GM21529 (cell line): ENCODE data around the gene RASGRP4.
"Not testable (repeated sequence)": the region's sequence is repeated elsewhere in the genome, so short reads cannot be mapped to it uniquely, and the experiment has no call there.

Source experiments
- ATAC-seq: cut with Tn5 transposase; IDR thresholded peaks from one replicate; pipeline ENCODE4 v1.9.1; 2021; ENCODE audit not compliant: unreplicated experiment

Gene RASGRP4

DNA sequence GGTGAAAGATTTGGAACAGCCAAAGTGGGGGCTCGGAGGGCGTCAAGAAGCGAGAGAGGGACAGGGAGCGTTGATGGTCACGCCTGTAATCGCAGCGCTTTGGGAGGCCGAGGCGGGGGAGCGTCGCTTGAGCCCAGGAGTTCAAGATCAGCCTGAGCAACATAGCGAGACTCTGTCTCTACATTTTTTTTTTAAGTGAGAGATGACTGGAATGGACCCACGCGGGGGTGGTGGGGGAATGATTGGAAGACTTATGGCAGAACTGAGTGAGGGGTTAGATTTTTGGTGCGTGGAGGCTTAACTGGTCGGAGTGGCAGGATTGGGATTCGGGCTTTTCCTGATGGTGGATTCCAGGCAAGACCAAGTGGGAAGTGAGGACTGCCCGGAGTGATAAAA is 50.9 kb downstream of the RASGRP4 start:
- no peak for ATAC-seq

DNA sequence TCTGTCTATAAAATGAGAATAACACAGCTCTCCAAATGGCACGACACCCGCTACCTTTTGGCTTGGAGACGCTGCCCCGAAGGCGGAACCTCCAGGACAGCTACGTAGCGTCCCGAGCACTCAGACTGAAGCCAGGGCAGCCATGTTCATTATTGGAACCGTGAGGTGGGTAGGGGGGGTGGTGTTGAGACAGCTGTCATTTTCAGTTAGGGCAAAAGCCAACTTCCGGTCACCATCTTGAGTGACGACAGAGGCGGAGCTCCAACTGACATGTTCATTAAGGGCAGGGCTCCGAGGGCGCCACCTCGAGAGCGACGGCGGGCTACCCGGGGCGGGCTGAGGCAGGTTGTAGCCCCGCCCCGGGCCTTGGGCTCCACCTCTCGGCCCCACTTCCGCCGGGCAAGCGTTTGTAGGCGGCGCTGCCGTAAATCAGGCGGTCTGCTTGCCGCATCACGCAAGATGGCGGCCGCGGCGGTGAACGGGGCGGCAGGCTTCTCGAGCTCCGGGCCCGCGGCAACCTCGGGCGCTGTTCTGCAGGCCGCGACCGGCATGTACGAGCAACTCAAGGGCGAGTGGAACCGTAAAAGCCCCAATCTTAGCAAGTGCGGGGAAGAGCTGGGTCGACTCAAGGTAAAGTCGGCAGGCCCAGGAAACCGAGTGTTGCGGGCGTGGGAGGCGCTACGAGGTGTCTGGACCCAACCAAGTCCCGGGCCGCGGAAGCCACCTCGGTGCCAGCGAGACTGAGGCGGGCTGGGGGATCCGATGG is 51.5 kb downstream of the RASGRP4 start, which contains the start of gene PSMD8:
PSMD8 (plus strand) TSS at position 240 of the 766 bp plus-strand sequence; CDS start at position 271, 31 bp downstream.
- peak; percentile 93 for ATAC-seq

DNA sequence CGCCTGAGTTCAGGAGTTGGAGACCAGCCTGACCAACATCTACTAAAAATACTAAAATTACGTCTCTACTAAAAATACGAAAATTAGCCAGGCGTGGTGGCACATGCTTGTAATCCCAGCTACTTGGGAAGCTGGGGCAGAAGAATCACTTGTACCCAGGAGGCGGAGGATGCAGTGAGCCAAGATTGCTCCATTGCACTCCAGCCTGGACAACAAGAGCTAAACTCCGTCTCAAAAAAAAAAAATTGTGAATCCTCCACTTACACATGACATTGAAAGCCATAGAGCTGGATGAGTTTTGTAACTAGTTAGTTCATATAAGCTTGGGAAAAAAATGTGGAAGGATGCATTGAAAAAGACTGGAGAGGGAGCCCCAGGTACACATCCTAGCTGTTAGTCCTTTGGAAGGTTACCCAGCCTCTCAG is 52.1 kb downstream of the RASGRP4 start:
- ATAC-seq, result no peak

DNA sequence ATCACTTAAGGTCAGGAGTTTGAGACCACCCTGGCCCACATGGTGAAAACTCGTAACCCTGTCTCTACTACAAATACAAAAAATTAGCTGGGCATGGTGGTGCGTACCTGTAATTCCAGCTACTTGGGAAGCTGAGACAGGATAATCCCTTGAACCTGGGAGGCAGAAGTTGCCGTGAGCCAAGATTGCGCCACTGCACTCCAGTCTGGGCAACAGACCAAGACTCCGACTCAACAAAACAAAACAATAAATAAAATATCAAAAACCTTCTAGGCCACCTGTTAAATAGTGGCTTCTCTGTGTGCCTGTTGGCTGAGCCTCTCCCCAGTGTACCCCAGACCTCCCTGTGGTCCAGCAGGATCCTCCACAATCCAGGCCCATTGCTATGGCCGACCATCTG is 54.9 kb downstream of the RASGRP4 start:
- no peak for ATAC-seq

DNA sequence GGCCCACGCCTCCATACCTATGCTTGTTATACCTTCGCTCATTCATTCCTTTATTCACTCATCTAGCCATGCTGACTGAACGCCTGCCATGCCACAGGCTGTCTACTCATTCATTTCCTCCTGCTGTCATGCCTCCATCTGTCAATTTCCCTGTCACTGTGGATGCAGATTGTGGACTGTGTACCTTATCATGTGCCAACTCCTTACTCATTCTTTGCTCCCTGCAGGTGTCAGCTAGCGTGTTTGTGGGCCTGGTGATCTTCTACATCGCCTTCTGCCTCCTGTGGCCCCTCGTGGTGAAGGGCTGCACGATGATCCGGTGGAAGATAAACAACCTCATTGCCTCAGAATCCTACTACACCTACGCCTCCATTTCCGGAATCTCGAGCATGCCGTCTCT is 55.7 kb downstream of the RASGRP4 start:
- no peak for ATAC-seq

DNA sequence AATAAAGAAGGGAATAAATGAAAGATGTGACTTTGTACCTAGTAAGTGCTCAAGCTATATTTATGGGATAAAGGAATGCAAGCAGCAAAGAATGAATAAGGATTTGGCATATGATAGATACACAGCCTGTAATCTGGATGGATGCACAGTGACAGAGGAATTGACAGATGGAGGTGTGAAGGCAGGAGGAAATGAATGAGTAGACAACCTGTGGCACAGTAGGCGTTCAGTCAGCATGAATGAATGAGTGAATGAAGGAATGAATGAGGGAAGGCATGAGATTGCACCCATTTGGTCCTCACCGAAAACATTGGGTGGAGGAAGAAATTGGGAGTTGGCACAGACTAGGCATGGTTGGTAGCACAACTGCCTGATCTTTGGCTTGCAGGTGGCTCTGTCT is 56.4 kb downstream of the RASGRP4 start:
- ATAC-seq, result no peak

DNA sequence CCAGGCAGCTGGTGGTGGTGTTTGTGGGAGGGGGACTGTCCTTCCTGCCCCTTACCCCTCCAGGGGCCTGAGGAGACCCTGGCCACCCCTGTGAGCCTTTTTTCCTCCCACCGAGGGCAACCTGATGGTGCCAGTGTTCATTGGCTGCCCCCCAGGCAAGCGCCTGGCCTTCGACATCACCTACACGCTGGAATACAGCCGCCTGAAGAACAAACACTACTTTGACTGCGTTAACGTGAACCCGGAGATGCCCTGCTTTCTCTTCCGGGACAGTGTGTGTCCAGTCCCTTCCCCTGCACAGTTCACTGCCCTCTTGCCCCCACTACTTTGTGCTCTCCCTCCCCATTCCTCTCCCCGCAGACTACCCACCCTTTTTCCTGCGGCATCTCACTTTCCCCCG is 59.0 kb downstream of the RASGRP4 start:
- ATAC-seq, result no peak

DNA sequence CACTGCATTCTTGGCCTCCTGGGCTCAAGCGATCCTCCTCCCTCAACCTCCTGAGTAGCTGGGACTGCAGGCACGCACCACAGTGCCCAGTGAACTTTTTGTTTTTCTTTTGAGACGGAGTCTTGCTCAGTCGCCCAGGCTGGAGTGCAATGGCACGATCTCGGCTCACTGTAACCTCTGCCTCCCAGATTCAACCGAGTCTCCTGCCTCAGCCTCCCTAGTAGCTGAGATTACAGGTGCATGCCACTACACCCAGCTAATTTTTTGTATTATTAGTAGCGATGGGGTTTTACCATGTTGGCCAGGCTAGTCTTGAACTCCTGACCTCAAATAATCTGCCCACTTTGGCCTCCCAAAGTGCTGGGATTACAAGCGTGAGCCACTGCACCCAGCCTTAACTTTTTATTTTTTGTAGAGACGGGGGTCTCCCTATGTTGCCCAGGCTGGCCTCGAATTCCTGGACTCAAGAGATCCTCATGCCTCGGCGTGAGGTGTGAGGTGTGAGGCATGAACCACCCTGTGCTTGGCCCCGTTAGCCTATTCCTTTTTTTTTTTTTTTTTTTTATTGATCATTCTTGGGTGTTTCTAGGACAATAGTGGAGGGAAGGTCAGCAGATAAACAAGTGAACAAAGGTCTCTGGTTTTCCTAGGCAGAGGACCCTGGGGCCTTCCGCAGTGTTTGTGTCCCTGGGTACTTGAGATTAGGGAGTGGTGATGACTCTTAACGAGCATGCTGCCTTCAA is 62.9 kb downstream of the RASGRP4 start:
- not testable (repeated sequence) for ATAC-seq

DNA sequence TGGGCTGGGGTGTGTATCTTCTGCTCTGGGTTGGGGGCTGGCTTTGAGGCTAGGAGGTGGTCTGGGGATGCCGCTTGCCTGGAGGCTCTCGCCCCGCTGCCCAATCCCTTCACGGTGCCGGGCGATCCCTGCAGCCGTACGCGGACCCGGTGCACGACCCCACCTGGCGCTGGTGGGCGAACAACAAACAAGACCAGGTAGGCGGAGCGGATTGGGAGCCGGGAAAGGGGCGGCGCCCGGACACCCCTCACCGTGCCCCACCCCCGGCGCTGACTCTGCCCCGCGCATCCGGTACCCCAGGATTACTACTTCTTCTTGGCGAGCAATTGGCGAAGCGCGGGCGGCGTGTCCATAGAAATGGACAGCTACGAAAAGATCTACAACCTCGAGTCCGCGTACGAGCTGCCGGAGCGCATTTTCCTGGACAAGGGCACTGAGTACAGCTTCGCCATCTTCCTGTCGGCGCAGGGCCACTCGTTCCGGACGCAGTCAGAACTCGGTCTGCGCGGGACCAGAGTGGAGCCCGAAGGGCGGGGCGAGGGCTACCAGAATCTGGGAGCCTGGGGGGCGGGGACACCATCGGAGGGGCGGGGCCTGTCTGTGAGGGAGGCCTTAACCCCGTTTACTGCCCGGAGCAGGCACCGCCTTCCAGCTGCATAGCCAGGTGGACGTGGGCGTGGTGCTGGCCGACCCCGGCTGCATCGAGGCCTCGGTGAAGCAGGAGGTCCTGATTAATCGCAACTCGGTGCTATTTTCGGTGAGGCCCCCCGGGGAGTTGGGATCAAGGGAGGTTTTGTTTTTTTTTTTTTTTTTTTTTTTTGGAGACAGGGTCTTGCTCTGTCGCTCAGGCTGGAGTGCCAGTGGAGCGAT is 63.7 kb downstream of the RASGRP4 start:
- ATAC-seq, result peak; percentile 57

DNA sequence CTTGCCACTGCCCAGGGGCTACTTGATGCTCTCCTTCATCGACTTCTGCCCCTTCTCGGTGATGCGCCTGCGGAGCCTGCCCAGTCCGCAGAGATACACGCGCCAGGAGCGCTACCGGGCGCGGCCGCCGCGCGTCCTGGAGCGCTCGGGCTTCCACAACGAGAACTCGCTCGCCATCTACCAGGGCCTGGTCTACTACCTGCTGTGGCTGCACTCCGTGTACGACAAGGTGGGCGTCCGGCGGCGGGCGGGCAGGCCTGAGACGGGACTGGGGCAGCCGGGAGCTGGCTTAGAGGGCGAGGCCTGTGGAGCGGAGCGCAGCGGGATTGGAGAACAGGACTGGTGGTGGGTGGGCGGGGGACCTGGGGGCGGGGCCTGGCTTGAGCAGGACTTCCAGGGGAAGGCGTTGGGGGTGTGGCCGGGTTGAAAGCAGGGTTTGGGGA is 64.4 kb downstream of the RASGRP4 start:
- ATAC-seq, result peak; percentile 53

DNA sequence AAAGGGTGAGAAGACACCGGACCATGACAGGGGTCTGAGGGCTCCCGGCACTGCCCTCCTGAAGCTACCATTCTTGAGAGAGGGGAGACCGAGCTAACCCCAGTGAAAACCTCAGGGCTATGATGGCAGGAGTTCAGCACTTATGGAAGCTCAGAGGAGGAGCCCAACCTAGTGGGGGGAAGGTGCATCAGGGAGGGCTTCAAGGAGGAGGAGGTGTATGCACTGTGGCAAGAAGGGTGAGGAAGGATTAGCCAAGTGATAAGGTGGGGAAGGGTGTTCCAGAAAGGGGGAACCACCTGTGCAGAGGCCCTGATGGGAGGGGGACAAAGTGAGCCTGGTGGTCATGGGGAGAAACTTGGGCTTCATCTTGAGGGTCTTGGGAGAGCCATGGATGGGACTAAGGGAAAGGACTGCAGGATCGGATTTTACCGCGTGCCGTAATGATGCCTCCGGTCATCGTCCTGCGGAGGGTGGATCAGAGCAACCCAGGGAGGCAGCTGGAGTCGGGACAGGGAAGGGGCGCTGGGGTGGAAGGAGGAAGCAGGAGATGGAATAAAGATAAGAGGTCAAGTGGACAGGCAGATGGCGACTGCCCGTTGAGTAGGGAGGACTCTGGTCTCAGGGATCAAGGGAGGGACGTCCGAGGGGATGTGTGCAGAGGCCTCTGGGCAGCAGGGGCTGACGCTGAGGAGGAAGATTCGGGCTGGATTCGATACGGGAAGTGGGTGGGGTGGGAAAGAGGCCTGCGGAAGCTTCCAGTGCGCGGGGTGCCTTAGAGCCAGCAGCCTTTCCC is 65.0 kb downstream of the RASGRP4 start:
- ATAC-seq, result no peak

DNA sequence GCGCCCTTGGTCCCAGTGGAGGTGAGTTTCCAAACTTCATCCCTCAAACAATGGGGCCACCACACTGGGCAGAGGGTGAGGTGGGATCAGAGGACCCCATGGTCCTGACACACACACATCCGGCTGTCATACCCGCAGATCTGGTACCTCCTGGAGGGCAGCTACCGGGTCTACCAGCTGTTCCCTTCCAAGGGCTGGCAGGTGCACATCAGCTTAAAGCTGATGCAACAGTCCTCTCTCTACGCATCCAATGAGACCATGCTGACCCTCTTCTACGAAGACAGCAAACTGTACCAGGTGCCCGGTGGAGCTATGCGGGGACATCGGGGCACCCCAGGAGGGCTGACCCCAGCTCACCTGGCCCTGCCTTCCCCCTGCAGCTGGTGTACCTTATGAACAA is 65.7 kb downstream of the RASGRP4 start:
- no peak for ATAC-seq

DNA sequence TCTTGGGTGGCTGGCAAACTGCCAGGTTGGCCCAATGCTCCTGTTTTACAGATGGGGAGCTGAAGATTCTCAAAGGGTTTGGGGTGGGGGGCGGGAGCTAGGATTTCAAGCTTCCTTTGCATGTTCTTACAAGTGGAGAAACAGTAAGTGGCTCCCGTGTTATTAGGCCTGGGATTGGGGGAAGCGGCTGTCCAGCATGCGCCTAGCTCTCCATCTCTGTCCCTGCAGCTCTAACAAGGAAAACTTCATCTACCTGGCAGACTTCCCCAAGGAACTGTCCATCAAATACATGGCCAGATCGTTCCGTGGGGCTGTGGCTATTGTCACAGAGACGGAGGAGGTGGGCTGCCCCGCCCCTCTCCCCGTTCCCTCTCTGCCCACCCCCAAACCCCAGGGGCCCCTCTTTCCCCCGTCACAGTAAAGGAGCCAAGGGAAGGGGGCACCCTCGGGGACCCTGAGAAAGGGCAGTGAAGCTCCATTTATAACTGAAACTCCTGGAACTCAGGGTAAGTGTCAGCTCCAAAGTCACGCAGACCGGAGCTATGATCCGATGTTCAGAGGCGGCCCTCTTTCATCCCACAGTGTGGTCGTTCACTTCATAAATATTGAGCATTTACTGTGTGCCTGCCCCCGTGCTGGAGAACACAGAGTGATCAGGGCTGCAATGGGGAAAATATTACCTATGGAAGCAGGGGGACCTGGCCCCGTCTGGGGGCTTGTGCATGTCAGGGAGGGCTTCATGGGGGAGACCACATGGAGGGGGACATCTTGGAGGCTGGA is 66.6 kb downstream of the RASGRP4 start:
- no peak for ATAC-seq
